Gastroesophageal sphincter (tissue), 3 donors: ENCODE data around the gene TRERF1.

ENCODE experiments used
- CTCF ChIP-seq, 4 experiments: fragments of 200-600 bp in 2 of 4; fragments of 450-650 bp in 2 of 4; sonication (generic) in 1 of 4; IDR thresholded peaks; one replicate each; pipeline ENCODE4 v1.5.1; 2017 to 2019; ENCODE audit warnings: antibody characterized with exemption in 4 of 4, mild to moderate bottlenecking in 2 of 4, moderate library complexity in 2 of 4
- EP300 ChIP-seq: sonication (generic); formaldehyde crosslinking; IDR thresholded peaks from one replicate; pipeline ENCODE4 v1.6.1; 2017; ENCODE audit warnings: antibody characterized with exemption, mild to moderate bottlenecking
- POLR2A ChIP-seq, 2 donors: fragments of 450-650 bp; IDR thresholded peaks; one replicate each; pipeline ENCODE4 v1.6.1; 2017; ENCODE audit warnings: antibody characterized with exemption in 2 of 2, mild to moderate bottlenecking in 2 of 2, moderate library complexity in 1 of 2
- POLR2AphosphoS5 ChIP-seq: sonication (generic); formaldehyde crosslinking; IDR thresholded peaks from one replicate; pipeline ENCODE4 v1.6.1; 2017; ENCODE audit warnings: antibody characterized with exemption

- no peak for TF ChIP-seq CTCF (IDR thresholded peaks at IDR 0.05)
- no peak for TF ChIP-seq POLR2AphosphoS5
- no peak for TF ChIP-seq POLR2A (IDR thresholded peaks at IDR 0.05)
- TF ChIP-seq EP300: no peak
These were observed 44.3 kb downstream of the TRERF1 start for GRCh38 chr6:42407379-42407778.
